ENCODE results near the gene PLPPR3.

GRCh38 chr19:793806-794205 lies 27.9 kb downstream of the PLPPR3 start:
- TF ChIP-seq CTCF (IDR thresholded peaks at IDR 0.05 in 8 of 11, conservative IDR thresholded peaks at IDR 0.05 in 3 of 11) (no peak), POLR2AphosphoS5 (IDR thresholded peaks at IDR 0.05) (no peak), POLR2A (IDR thresholded peaks at IDR 0.05) (no peak)
